ENCODE results near the gene NFYB. TPM values are rescaled to one million over a fixed set of nuclear protein-coding genes. Genes with fewer than 3 reads are reported as not detected.

NFYB gene
- polyA plus RNA-seq, 1 of the 3 experiments (the other 2 are of a cell fraction): 11.0 TPM

GRCh38 chr12:104164634-104165033 lies 26.6 kb upstream of the NFYB start:
- 36% methylated on average over 1 of the region's 1 CpG for WGBS (ENCODE audit: low lambda C conversion rate)
- ChIA-PET CTCF (interaction anchor here (0.6 kb wide), 1 partner anchor 195 kb away, joined by 3 read pairs; no protein-coding TSS in a partner anchor), POLR2A (no interaction called here)
- H4K20me1 ChIP-seq (ENCODE audit: insufficient read depth): no peaks in the 10 kb centered on the region
- no peak for DNase-seq
- H3K27me3 ChIP-seq (ENCODE audit: insufficient read depth): no peaks in the 10 kb centered on the region
- H3K36me3 ChIP-seq (replicated peaks in 1 of 2; ENCODE audit: control insufficient read depth in 1 of 2, insufficient read depth in 2 of 2, low read length in 1 of 2): no peaks in the 10 kb centered on the region
- no peak overlapping the region for H3K4me2 ChIP-seq
- no peaks in the 10 kb centered on the region for H3F3A ChIP-seq (replicated peaks; ENCODE audit: insufficient read depth)
- H3K9me2 ChIP-seq: no peaks in the 10 kb centered on the region
- H3K9me3 ChIP-seq: no peaks in the 10 kb centered on the region
- H3K4me1 ChIP-seq (ENCODE audit: control insufficient read depth in 1 of 2, insufficient read depth in 2 of 2, low read depth in 1 of 2, low read length in 1 of 2): no peaks in the 10 kb centered on the region
- H3K27ac ChIP-seq (ENCODE audit: low read depth in 2 of 2, low read length in 1 of 2): no peak overlapping the region
- H3K79me2 ChIP-seq (ENCODE audit: insufficient read depth): no peaks in the 10 kb centered on the region
- TF ChIP-seq REST (IDR thresholded peaks at IDR 0.05; ENCODE audit: low read depth, low read length) (no peak), RFX5 (IDR thresholded peaks at IDR 0.05; ENCODE audit: low read length) (no peak), TCF12 (IDR thresholded peaks at IDR 0.05) (no peak), POLR2AphosphoS5 (IDR thresholded peaks at IDR 0.05; ENCODE audit: low read depth, low read length) (no peak), TEAD4 (IDR thresholded peaks at IDR 0.05; ENCODE audit: borderline replicate concordance, insufficient read depth) (no peak), GATA2 (CRISPR knock-in tag; IDR thresholded peaks at IDR 0.05) (no peak), ZBTB33 (IDR thresholded peaks at IDR 0.05; ENCODE audit: borderline replicate concordance, low read depth) (no peak), YY1 (IDR thresholded peaks at IDR 0.05; ENCODE audit: low read depth) (no peak), MEF2A (IDR thresholded peaks at IDR 0.05; ENCODE audit: borderline replicate concordance, low read depth) (no peak), RCOR1 (IDR thresholded peaks at IDR 0.05; ENCODE audit: low read length) (no peak), ELF1 (IDR thresholded peaks at IDR 0.05) (no peak)
- H3K4me3 ChIP-seq (ENCODE audit: low read depth in 2 of 2, low read length in 1 of 2): no peak overlapping the region
- no peak overlapping the region for H2AFZ ChIP-seq (ENCODE audit: low read depth)
- H3K9ac ChIP-seq: no peak overlapping the region

GRCh38 chr12:104163631-104164030 lies 25.6 kb upstream of the NFYB start:
- H3K27ac ChIP-seq (ENCODE audit: low read depth in 2 of 2, low read length in 1 of 2): no peak overlapping the region
- H3K4me3 ChIP-seq (ENCODE audit: low read depth in 2 of 2, low read length in 1 of 2): no peak overlapping the region
- no peak overlapping the region for H3K9ac ChIP-seq
- H2AFZ ChIP-seq (ENCODE audit: low read depth): no peak overlapping the region
- no peaks in the 10 kb centered on the region for H3K4me1 ChIP-seq (ENCODE audit: control insufficient read depth in 1 of 2, insufficient read depth in 2 of 2, low read depth in 1 of 2, low read length in 1 of 2)
- no peaks in the 10 kb centered on the region for H4K20me1 ChIP-seq (ENCODE audit: insufficient read depth)
- no peaks in the 10 kb centered on the region for H3K9me3 ChIP-seq
- ChIA-PET CTCF (no interaction called here), POLR2A (no interaction called here)
- DNase-seq: no peak
- no peak overlapping the region for H3K4me2 ChIP-seq
- H3K79me2 ChIP-seq (ENCODE audit: insufficient read depth): no peaks in the 10 kb centered on the region
- 54% methylated on average over 4 of the region's 4 CpGs for WGBS (ENCODE audit: low lambda C conversion rate)
- no peaks in the 10 kb centered on the region for H3F3A ChIP-seq (replicated peaks; ENCODE audit: insufficient read depth)
- no peaks in the 10 kb centered on the region for H3K9me2 ChIP-seq
- H3K36me3 ChIP-seq (replicated peaks in 1 of 2; ENCODE audit: control insufficient read depth in 1 of 2, insufficient read depth in 2 of 2, low read length in 1 of 2): no peaks in the 10 kb centered on the region
- no peaks in the 10 kb centered on the region for H3K27me3 ChIP-seq (ENCODE audit: insufficient read depth)
- TF ChIP-seq ZBTB33 (IDR thresholded peaks at IDR 0.05; ENCODE audit: borderline replicate concordance, low read depth): no peak
- TF ChIP-seq IRF3 (IDR thresholded peaks at IDR 0.05; ENCODE audit: low read depth, low read length): no peak
- TF ChIP-seq SIN3A (IDR thresholded peaks at IDR 0.05; ENCODE audit: borderline replicate concordance, low read depth, low read length): no peak
- no peak for TF ChIP-seq CTCF (IDR thresholded peaks at IDR 0.05)
- TF ChIP-seq GABPA (IDR thresholded peaks at IDR 0.05; ENCODE audit: low read depth): no peak
- no peak for TF ChIP-seq FOXM1 (IDR thresholded peaks at IDR 0.05; ENCODE audit: low read depth)
- no peak for TF ChIP-seq CHD2 (IDR thresholded peaks at IDR 0.05; ENCODE audit: low read length, partially characterized antibody)
- no peak for TF ChIP-seq EZH2phosphoT487 (IDR thresholded peaks at IDR 0.05; ENCODE audit: borderline replicate concordance, low read depth)
- TF ChIP-seq RCOR1 (IDR thresholded peaks at IDR 0.05; ENCODE audit: low read length): no peak

Measured in SK-N-SH (cell line).